MCF 10A (cell line): ENCODE data around the gene MOCS3. TPM values are rescaled to one million over a fixed set of nuclear protein-coding genes. Genes with fewer than 3 reads are reported as not detected.

ENCODE experiments used
- BruUV-seq: library from RNA; stranded (reverse); fragments of 400-500 nt; replicated peaks from 2 replicates; lab custom pipeline; 2021; lab: Mats Ljungman, UMichigan
- CTCF ChIA-PET: fragments of 300-600 bp; sonication (Branson Sonifier 250); formaldehyde crosslinking; extraction: SDS; loops from one replicate; lab custom pipeline; 2021; ENCODE audit warnings: antibody characterized with exemption, inconsistent platforms; lab: Yijun Ruan, JAX
- POLR2A ChIA-PET: fragments of 300-600, 350-650 bp; sonication (Branson Sonifier 250); formaldehyde crosslinking; extraction: SDS; loops from one replicate; lab custom pipeline; 2020; ENCODE audit warnings: antibody characterized with exemption, inconsistent platforms; lab: Yijun Ruan, JAX
- DNase-seq: peaks from one replicate; pipeline ENCODE4 v3.0.0-alpha.2; 2018; ENCODE audit not compliant: unreplicated experiment
- H3K27ac Mint-ChIP-seq: one replicate; pipeline ENCODE4 v1.8.0; 2022; ENCODE audit warnings: mild to moderate bottlenecking, low read depth, mixed read lengths; ENCODE audit not compliant: unreplicated experiment
- H3K27me3 Mint-ChIP-seq: one replicate; pipeline ENCODE4 v1.8.0; 2022; ENCODE audit warnings: mixed read lengths; ENCODE audit not compliant: insufficient read depth, unreplicated experiment
- H3K36me3 Mint-ChIP-seq: one replicate; pipeline ENCODE4 v1.8.0; 2022; ENCODE audit warnings: mild to moderate bottlenecking, moderate library complexity, mixed read lengths; ENCODE audit not compliant: insufficient read depth, unreplicated experiment
- H3K4me1 Mint-ChIP-seq: one replicate; pipeline ENCODE4 v1.8.0; 2022; ENCODE audit warnings: mixed read lengths; ENCODE audit not compliant: insufficient read depth, unreplicated experiment
- H3K4me3 Mint-ChIP-seq: one replicate; pipeline ENCODE4 v1.8.0; 2022; ENCODE audit warnings: mild to moderate bottlenecking, moderate library complexity, mixed read lengths; ENCODE audit not compliant: unreplicated experiment
- H3K9me3 Mint-ChIP-seq: one replicate; pipeline ENCODE4 v1.8.0; 2022; ENCODE audit warnings: mixed read lengths; ENCODE audit not compliant: unreplicated experiment
- intact Hi-C: fragments of 100-400 bp; cut with micrococcal nuclease; formaldehyde crosslinking; loops from 2 replicates; pipeline ENCODE4 v1.14.1; 2022
- total RNA-seq: library from RNA; stranded (reverse); gene quantifications from 2 replicates; pipeline ENCODE4 v1.2.3, GENCODE V29; 2022
- TF ChIP-seq, protein P1 (sequence below): fragments of 200-600 bp; IDR thresholded peaks from one replicate; pipeline ENCODE4 v1.8.0; 2022; ENCODE audit warnings: antibody characterized with exemption, mild to moderate bottlenecking; ENCODE audit not compliant: unreplicated experiment

The MOCS3 gene
- total RNA-seq, 1 experiment from 2014 or later = 6.0 TPM

- Mint-ChIP-seq H3K9me3 (no peaks in the 10 kb centered on the region), H3K27me3 (no peaks in the 10 kb centered on the region), H3K27ac (peak overlapping the region; percentile 97), H3K36me3 (no peaks in the 10 kb centered on the region), H3K4me1 (peaks cover 34% of the 10 kb centered on the region), H3K4me3 (peak overlapping the region; percentile 42)
- ChIA-PET CTCF (interaction anchor here (0.6 to 22.3 kb wide), 18 partner anchors 9 to 1088 kb away, joined by 3 to 810 read pairs (median 8); partner anchors contain the start of genes BCAS4, DPM1 and MOCS3), POLR2A (interaction anchor here (0.6 to 3.7 kb wide), 8 partner anchors 11 to 676 kb away, joined by 3 to 40 read pairs (median 5); partner anchors contain the start of genes ADNP, DPM1 and MOCS3)
- DNase-seq = peak; percentile 92
- TF ChIP-seq, protein P1, sequence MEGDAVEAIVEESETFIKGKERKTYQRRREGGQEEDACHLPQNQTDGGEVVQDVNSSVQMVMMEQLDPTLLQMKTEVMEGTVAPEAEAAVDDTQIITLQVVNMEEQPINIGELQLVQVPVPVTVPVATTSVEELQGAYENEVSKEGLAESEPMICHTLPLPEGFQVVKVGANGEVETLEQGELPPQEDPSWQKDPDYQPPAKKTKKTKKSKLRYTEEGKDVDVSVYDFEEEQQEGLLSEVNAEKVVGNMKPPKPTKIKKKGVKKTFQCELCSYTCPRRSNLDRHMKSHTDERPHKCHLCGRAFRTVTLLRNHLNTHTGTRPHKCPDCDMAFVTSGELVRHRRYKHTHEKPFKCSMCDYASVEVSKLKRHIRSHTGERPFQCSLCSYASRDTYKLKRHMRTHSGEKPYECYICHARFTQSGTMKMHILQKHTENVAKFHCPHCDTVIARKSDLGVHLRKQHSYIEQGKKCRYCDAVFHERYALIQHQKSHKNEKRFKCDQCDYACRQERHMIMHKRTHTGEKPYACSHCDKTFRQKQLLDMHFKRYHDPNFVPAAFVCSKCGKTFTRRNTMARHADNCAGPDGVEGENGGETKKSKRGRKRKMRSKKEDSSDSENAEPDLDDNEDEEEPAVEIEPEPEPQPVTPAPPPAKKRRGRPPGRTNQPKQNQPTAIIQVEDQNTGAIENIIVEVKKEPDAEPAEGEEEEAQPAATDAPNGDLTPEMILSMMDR = no peak
- no TSS peak for BruUV-seq
- intact Hi-C loops = loop anchor here (1.0 to 2.0 kb wide), 2 partner anchors 22 to 185 kb away; partner anchors contain the start of genes BCAS4, DPM1 and MOCS3
Observed at GRCh38 chr20:50980071-50980681, 21.6 kb downstream of the MOCS3 start.

DNA sequence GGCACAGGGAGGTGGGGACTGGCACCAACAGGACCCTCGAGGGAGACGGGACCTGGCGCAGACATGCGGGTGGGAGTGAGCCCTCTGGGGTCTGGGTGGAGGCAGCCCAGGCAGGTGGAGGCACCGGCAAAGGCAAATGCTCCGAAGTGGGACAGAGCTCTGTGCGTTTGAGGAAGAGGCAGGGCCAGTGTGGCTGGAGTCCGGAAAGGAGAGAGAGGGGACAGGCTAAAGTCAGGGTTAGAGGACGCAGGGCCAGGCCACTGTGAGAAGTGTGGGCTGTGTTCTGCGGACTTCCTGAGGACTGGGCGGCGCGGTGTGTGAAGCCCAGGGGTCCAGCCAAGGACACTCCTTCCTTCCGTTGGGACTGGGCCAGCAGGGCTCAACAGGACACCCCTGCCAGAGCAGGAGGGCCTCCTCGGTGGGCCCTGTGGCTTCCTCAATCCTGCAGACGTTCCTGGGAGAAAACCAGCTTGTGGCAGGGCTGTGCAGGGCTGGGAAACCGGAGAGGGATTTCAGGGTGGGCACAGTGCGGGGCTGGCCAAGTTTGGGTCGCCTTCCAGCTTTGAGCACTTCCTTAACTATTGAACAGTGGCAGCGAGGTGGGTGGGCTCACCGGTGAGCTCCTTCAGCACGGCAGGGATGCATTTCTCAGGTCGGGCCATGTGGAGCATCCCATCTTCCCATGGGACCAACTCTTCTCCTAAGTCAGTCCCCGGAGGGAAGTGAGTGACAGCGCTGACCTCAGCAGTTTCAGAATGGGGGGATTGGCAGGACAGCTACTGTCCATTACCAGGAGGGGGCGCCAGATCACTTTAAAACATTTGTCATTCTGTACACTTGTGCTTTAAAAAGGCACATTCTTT, 22.5 kb downstream of the MOCS3 start:
- Mint-ChIP-seq H3K4me3 (no peak overlapping the region), H3K27ac (peak overlapping the region; percentile 97), H3K27me3 (no peaks in the 10 kb centered on the region), H3K9me3 (no peaks in the 10 kb centered on the region), H3K36me3 (no peaks in the 10 kb centered on the region), H3K4me1 (peaks cover 34% of the 10 kb centered on the region)
- ChIA-PET POLR2A (interaction anchor here (0.6 to 3.8 kb wide), 13 partner anchors 11 to 1004 kb away, joined by 3 to 40 read pairs (median 3); partner anchors contain the start of genes ADNP, DPM1 and MOCS3), CTCF (interaction anchor here (0.6 to 22.3 kb wide), 41 partner anchors 10 to 1102 kb away, joined by 3 to 810 read pairs (median 4); partner anchors contain the start of genes BCAS4, DPM1 and MOCS3)
- peak; percentile 80 for DNase-seq
- intact Hi-C loops = loop anchor here (1.0 to 2.0 kb wide), 2 partner anchors 23 to 186 kb away; partner anchors contain the start of genes BCAS4, DPM1 and MOCS3
- no TSS peak for BruUV-seq
- TF ChIP-seq, protein P1 = peak; percentile 75

- Mint-ChIP-seq H3K27ac (peak overlapping the region; percentile 81), H3K36me3 (no peaks in the 10 kb centered on the region), H3K4me1 (peaks cover 34% of the 10 kb centered on the region), H3K4me3 (no peak overlapping the region), H3K27me3 (no peaks in the 10 kb centered on the region), H3K9me3 (no peaks in the 10 kb centered on the region)
- BruUV-seq = no TSS peak
- intact Hi-C loops = loop anchor here (2.0 kb wide), 1 partner anchor 187 kb away; the partner anchor contains the start of gene BCAS4
- ChIA-PET CTCF (interaction anchor here (0.6 to 22.3 kb wide), 40 partner anchors 10 to 1164 kb away, joined by 3 to 810 read pairs (median 4); partner anchors contain the start of genes ADNP, BCAS4, DPM1 and MOCS3), POLR2A (interaction anchor here (0.5 to 3.8 kb wide), 11 partner anchors 10 to 1003 kb away, joined by 3 to 40 read pairs (median 3); partner anchors contain the start of genes BCAS4, DPM1 and MOCS3)
- no peak for DNase-seq
- TF ChIP-seq, protein P1 = no peak
Observed at GRCh38 chr20:50981714-50982048, 23.1 kb downstream of the MOCS3 start.
